Stimulated activated CD4-positive, alpha-beta T cell treated with anti-CD3 and anti-CD28 coated beads, Interleukin-4, amount 100 ng/mL, for 1 hour (primary cell): ENCODE data around the gene EPHA10.
A peak's percentile ranks its signal among the peaks of the same experiment; 100 is the strongest.
"Not testable (repeated sequence)": the region's sequence is repeated elsewhere in the genome, so short reads cannot be mapped to it uniquely, and the experiment has no call there.

Source experiments
- DNase-seq: peaks from one replicate; pipeline ENCODE4 v3.0.0-alpha.2; 2020

The EPHA10 gene

GRCh38 chr1:37708471-37708870, 56.4 kb downstream of the EPHA10 start:
- DNase-seq, result no peak

DNA sequence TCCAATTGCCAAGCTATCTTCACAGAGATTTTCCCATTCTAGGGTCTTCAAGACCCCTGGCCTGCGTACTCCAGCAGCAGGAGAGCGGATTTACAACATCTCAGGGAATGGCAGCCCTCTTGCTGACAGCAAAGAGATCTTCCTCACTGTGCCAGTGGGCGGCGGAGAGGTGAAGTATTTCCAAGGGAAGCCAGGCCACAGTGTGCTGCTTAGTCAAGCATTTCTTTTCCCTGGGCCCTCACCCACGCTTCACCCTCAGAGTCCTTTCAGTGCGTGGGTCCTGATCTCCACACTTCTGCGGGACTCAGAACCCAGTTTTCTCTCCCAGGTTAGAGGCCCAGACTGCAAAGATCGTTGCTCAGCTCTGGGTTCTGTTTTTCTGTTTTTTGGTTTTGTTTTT, 59.5 kb downstream of the EPHA10 start:
- DNase-seq, result no peak

GRCh38 chr1:37704966-37705365, 60.0 kb downstream of the EPHA10 start:
- no peak for DNase-seq

GRCh38 chr1:37703061-37703460, 61.9 kb downstream of the EPHA10 start:
- DNase-seq, result no peak

- DNase-seq, result no peak
Observed at GRCh38 chr1:37701051-37701450, 63.9 kb downstream of the EPHA10 start.

DNA sequence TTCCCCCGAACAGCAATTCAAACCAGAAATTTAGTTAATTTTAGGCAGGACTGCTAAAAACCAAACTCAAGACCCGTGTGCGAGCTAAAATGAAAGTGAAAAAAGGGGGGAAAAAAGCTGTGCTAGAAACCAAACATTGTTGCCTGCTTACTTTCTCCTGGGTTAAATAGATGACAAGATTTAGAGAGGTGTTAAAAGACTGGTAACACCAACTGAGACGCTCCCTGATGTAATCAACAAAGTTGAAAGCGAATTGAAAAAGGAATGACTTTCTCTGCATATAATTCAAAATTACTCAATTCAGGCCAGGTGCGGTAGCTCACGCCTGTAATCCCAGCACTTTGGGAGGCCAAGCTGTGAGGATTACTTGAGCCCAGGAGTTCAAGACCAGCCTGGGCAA, 65.8 kb downstream of the EPHA10 start:
- DNase-seq, result no peak

- DNase-seq, result no peak
Observed at GRCh38 chr1:37697737-37698136, 67.2 kb downstream of the EPHA10 start.

DNA sequence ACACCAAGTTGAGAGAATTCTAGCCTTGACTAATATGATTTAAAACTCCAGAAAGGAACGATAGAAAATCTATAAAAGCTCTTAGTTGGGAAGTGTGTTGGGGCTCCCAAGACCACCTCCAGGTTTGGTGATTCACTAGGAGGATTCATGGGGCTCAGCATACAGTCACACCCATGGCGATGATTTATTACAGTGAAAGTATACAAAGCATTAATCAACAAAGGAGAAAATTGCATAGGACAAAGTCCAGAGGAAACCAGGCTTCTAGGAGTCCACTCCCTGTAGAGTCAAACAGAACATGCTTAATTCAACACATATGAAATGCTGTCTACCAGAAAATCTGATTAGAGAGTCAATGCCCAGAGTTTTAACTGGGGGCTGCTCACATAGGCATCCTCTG, 67.8 kb downstream of the EPHA10 start:
- DNase-seq, result no peak

DNA sequence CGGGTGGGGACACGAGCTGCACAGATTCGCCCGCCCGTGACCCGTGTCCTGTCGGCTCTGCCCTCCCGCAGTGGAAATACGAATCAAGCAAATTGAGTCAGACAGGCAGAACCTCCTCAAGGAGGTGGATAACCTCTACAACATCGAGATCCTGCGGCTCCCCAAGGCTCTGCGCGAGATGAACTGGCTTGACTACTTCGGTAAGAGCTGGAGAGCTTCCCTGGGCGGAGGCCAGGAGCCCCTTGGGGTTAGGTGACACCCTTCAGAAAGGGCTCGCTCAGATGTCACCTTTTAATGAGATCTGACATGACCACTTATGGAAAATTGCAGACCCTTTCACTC, 72.1 kb downstream of the EPHA10 start:
- no peak for DNase-seq

GRCh38 chr1:37692078-37692833, 72.7 kb downstream of the EPHA10 start, which contains the start of gene CDCA8:
Gene CDCA8 (plus strand): TSS chr1:37692516. CDS start chr1:37692691, 175 bp downstream.
- DNase-seq, result peak; percentile 98

- peak; percentile 30 for DNase-seq
Observed at GRCh38 chr1:37691497-37692077, 73.3 kb downstream of the EPHA10 start.

DNA sequence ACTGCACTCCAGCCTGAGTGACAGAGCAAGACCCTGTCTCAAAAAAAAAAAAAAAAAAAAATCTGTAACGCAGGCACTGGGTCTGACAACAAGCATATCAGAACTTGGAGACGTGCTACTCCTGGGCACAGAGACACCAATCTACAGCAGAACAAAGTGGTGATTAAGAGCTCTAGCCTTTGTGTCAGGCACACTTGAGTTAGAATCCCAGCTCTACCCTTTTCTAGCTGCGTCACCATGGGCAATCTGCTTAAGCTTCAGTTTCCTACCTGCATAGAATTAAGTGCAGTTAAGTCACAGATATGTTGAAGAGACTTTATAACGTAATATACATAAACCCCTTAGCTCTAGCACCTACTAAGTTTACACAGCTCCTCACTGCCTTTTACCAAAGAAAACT, 76.0 kb downstream of the EPHA10 start:
- no peak for DNase-seq

GRCh38 chr1:37687764-37688163, 77.2 kb downstream of the EPHA10 start:
- not testable (repeated sequence) for DNase-seq

DNA sequence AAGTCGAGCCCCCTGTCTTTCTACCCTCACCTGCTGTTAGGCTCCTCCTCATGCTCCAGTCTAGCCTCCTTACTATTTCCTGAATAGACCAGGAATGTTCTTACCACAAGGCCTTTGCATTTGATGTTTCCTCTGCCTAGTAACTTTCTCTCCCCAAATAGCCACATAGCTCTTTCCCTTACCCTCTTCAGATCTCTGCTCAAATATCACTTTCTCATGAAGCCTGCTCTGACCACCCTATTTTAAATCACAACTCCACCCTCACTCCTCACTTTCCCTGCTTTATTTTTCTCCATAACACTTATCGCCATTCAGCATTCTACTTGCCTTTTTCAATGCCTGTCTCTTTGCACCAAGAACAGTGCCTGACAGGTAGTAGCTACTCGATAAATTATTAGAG, 79.2 kb downstream of the EPHA10 start:
- DNase-seq, result no peak

- DNase-seq, result not testable (repeated sequence)
Observed at GRCh38 chr1:37684182-37684581, 80.7 kb downstream of the EPHA10 start.

DNA sequence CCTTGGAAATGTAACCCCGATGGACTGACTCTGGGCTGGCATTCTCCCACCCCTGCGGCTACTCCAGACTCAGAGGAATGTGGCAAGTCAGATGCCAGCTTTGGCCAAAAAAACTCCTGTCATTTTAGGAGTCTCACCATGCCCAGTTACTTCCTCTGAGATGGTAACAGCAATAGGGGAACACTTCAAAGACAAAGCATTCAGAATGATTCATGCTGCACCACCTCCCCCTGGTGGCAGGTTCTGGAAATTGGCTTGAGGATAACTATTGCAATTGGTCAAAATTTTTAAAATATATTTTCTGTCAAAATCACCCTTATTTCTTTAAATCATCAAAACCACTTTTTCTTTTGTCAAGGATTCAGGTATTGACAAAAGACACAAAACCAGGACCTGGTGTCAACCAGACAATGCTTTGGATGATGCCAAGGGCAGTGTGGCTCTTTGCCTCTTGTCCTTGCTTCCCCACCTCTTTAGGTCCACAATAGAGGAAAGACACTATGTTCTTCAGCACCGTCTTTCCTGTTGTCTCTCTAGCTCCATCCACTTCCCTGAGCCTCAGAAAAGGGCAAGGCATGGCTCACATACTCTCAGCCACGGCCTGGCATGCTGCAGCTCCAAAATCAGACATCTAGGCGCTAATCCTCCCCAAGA, 82.5 kb downstream of the EPHA10 start:
- DNase-seq, result peak; percentile 76

- DNase-seq, result no peak
Observed at GRCh38 chr1:37680933-37681332, 84.0 kb downstream of the EPHA10 start.

DNA sequence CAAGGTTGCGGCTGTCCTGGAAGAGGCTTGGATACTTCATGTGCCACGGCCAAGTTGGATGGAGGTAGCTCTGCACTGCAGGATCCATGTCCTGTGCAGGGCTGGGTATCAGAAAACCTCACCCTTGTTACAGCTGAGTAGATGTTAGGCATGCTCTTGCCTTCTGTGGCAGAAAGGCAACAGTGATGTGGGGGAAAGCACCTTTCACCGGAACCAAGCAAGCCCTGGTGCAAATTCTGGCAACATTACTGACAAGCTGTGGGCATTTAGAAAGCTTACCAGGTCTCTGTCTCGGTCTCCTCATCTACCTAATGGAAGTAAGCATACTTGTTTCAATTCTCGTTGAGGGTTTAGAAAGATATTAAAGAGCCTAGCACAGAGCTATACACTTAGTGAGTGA, 87.1 kb downstream of the EPHA10 start:
- DNase-seq, result no peak

DNA sequence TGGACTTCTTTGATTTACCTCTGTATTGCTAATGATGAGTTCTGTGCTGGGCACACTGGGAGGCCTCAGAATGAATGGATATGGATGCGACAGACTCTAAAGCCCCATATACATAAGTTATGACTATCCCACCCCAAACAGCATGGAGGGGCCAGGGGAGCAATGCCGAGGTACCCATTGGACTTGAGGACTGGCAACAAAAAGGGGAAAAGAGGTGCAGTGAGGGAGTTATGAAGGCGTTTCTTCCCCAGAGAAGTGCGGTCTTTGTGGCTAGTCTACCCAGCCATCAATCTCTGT, 87.8 kb downstream of the EPHA10 start:
- no peak for DNase-seq

DNA sequence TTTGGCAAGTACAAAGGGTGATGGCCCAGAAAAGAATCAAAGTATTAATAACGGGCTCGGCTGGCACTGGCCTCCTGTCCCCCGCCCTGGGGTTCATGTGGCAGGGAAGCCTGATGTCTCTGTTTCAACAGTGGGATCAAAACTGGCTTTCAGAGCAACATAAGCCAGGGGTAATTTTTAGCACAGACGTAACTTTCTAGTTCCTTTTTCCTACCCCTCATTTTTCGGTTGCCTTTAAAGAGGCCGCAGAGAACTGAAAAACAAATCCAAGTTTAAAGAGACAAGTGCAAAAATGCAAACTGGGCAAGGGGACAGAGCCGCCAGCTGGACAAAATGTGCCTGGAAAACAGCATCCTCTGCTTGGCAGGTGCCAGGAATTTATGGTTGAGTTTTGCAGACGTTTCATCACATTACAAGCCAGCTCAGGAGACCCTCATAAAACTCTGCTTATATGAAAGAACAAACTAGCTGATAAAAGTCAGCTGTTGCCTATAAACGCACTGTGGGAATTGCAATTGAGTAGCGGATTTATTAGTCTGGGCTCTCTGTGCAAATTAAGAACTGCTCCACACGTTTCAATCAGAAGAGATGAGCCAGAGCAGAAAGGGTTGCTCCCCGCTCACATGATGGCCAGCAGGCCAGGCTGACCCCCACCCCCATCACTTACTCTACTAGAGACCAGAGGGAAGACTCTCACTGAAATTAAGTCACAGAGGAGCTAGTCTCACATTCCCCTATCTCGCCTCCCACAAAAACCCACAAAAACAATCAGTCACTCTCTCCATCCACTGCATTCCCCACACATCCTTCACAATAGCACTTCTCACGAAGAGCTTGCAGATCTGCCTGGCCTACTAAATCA, 88.4 kb downstream of the EPHA10 start:
- no peak for DNase-seq

GRCh38 chr1:37673920-37674319, 91.0 kb downstream of the EPHA10 start:
- DNase-seq, result peak; percentile 29

DNA sequence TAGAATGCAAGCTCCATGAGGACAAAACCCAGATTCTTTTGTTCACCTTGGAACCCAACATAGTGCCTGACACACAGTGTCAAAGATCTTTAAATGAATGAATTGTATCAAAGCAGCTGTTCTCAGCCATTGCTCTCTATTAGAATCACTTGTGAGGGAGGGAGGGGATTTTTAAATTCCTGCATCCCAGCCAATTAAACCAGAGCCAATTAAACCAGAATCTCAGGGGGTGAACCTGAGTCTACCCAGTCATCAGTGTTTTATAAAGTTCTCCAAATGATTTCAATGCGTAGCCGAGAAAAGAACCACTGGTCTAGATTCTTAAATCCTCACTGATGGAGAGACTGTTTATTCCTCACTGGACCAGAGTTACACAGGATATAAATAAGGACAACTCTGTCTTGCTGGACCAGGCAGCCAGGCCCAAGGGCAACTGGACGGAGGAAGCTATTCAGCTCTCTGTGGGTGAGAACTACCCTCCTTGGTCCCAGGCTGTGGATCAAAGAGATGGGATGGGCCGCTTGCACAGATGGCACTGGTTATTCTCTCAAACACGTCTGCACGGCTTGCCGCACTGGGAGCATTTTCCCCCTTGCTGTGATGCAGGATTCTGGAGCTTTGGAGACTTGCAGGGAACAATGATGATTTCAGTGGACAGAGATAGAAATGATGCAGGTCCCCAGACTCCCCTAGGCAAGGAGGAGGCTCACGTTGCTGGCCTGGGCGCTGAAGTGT, 92.6 kb downstream of the EPHA10 start:
- no peak for DNase-seq

DNA sequence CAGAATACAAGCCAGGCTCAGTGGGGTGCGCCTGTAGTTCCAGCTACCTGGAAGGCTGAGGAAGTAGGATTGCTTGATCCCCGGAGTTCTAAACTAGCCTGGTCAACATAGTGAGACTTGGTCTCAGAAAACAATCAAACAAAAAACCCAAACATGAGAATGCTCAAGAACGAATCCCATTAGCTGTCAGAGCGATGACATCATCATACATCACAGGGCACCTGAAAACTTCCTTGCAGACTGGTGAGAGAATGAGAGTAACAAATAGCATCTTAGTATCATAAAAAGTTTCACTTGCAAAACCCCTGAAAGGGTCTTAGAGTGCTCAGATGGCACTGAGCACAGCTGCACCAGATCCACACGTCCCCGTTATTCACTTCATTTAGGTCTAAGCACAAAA, 93.7 kb downstream of the EPHA10 start:
- no peak for DNase-seq
